Thymus (tissue), 11 donors: ENCODE results near the gene MTUS2. TPM values are rescaled to one million over a fixed set of nuclear protein-coding genes. Genes with fewer than 3 reads are reported as not detected.
"Not testable (repeated sequence)": the region's sequence is repeated elsewhere in the genome, so short reads cannot be mapped to it uniquely, and the experiment has no call there.

ENCODE experiments used
- DNase-seq, 9 donors: peaks; one replicate each; pipeline ENCODE4 v3.0.0-alpha.2; 2013; ENCODE audit warnings: low spot score in 9 of 9, low read depth in 6 of 9, missing footprints in 1 of 9
- H3K27ac ChIP-seq, 2 donors: one replicate each; pipeline ENCODE4 v1.5.1; 2013; ENCODE audit warnings: control low read depth in 1 of 2, low read depth in 1 of 2, low read length in 1 of 2, mild to moderate bottlenecking in 1 of 2, moderate library complexity in 1 of 2
- H3K27me3 ChIP-seq, 2 donors: one replicate each; pipeline ENCODE4 v1.5.1; 2013; ENCODE audit warnings: low read length in 1 of 2; ENCODE audit not compliant: control insufficient read depth in 2 of 2, insufficient read depth in 1 of 2
- H3K36me3 ChIP-seq, 2 donors: one replicate each; pipeline ENCODE4 v1.5.1; 2013; ENCODE audit warnings: low read length in 1 of 2, mild to moderate bottlenecking in 1 of 2, moderate library complexity in 1 of 2; ENCODE audit not compliant: control insufficient read depth in 2 of 2, insufficient read depth in 2 of 2
- H3K4me1 ChIP-seq, 2 donors: one replicate each; pipeline ENCODE4 v1.5.1; 2013; ENCODE audit warnings: low read length in 2 of 2; ENCODE audit not compliant: control insufficient read depth in 2 of 2, insufficient read depth in 2 of 2
- H3K4me3 ChIP-seq, 2 donors: one replicate each; pipeline ENCODE4 v1.5.1; 2013; ENCODE audit warnings: low read length in 2 of 2, control low read depth in 1 of 2, mild to moderate bottlenecking in 1 of 2
- H3K9me3 ChIP-seq, 2 donors: one replicate each; pipeline ENCODE4 v1.5.1; 2013; ENCODE audit warnings: low read length in 1 of 2, mild to moderate bottlenecking in 1 of 2; ENCODE audit not compliant: control insufficient read depth in 2 of 2, insufficient read depth in 1 of 2
- WGBS: extraction: QIAGEN DNeasy Blood & Tissue Kit; methylation state at CpG from one replicate; pipeline ENCODE4 v1.1.7; 2013; 5-methylcytosine and 5-hydroxymethylcytosine counted together
- polyA plus RNA-seq: library from polyadenylated mRNA; stranded (reverse); fragments of 200-250 nt; gene quantifications from one replicate; pipeline ENCODE4 v1.2.3, GENCODE V29; 2013
- total RNA-seq: library from RNA; stranded (reverse); fragments of 120-200 nt; gene quantifications from one replicate; pipeline ENCODE4 v1.2.4, GENCODE V29; 2013
- donor health status: healthy.

Gene MTUS2
- total and polyA plus RNA-seq, 2 donors: 0.09 to 0.18 TPM

- Histone ChIP-seq H3K4me1 (no peaks in the 10 kb centered on the region), H3K4me3 (no peak overlapping the region), H3K36me3 (no peaks in the 10 kb centered on the region), H3K27ac (no peak overlapping the region), H3K9me3 (no peaks in the 10 kb centered on the region), H3K27me3 (no peaks in the 10 kb centered on the region)
- 96% methylated on average over 1 of the region's 1 CpG for WGBS
- no peak for DNase-seq
These were observed 164.7 kb downstream of the MTUS2 start for GRCh38 chr13:28984825-28985224.

- WGBS: 80% methylated on average over 3 of the region's 3 CpGs
- DNase-seq, H3K9me3 ChIP-seq, H3K4me3 ChIP-seq, H3K4me1 ChIP-seq, H3K27ac ChIP-seq, H3K27me3 ChIP-seq, H3K36me3 ChIP-seq: not testable (repeated sequence)
These were observed 170.2 kb downstream of the MTUS2 start for GRCh38 chr13:28990378-28990777.

GRCh38 chr13:28991764-28992163 is 171.6 kb downstream of the MTUS2 start:
- Histone ChIP-seq H3K36me3 (no peaks in the 10 kb centered on the region), H3K4me1 (no peaks in the 10 kb centered on the region), H3K4me3 (no peak overlapping the region), H3K27ac (no peak overlapping the region), H3K9me3 (peaks cover 0 to 1% of the 10 kb centered on the region in 2 donors), H3K27me3 (no peaks in the 10 kb centered on the region)
- no peak for DNase-seq

GRCh38 chr13:29000826-29001225 is 180.7 kb downstream of the MTUS2 start:
- no peak overlapping the region for H3K27ac ChIP-seq
- no peak for DNase-seq
- H3K4me3 ChIP-seq: no peak overlapping the region
- H3K4me1 ChIP-seq: no peaks in the 10 kb centered on the region
- H3K9me3 ChIP-seq: no peaks in the 10 kb centered on the region
- no peaks in the 10 kb centered on the region for H3K36me3 ChIP-seq
- WGBS: 93% methylated on average over 3 of the region's 3 CpGs
- no peaks in the 10 kb centered on the region for H3K27me3 ChIP-seq

- H3K27ac ChIP-seq: no peak overlapping the region
- H3K4me1 ChIP-seq: no peaks in the 10 kb centered on the region
- no peak overlapping the region for H3K4me3 ChIP-seq
- no peaks in the 10 kb centered on the region for H3K36me3 ChIP-seq
- H3K9me3 ChIP-seq: no peaks in the 10 kb centered on the region
- H3K27me3 ChIP-seq: no peaks in the 10 kb centered on the region
- DNase-seq: no peak
- WGBS: 78% methylated on average over 8 of the region's 8 CpGs
These were observed 185.1 kb downstream of the MTUS2 start for GRCh38 chr13:29005035-29005762.

- Histone ChIP-seq H3K27me3 (no peaks in the 10 kb centered on the region), H3K9me3 (no peaks in the 10 kb centered on the region), H3K27ac (no peak overlapping the region), H3K4me3 (no peak overlapping the region), H3K4me1 (no peaks in the 10 kb centered on the region), H3K36me3 (no peaks in the 10 kb centered on the region)
- 89% methylated on average over 2 of the region's 2 CpGs for WGBS
- DNase-seq: no peak
These were observed 185.6 kb downstream of the MTUS2 start for GRCh38 chr13:29005763-29006120.

GRCh38 chr13:29006359-29006850 is 186.3 kb downstream of the MTUS2 start:
- 71% methylated on average over 2 of the region's 2 CpGs for WGBS
- H3K4me3 ChIP-seq: no peak overlapping the region
- H3K4me1 ChIP-seq: no peaks in the 10 kb centered on the region
- H3K36me3 ChIP-seq: no peaks in the 10 kb centered on the region
- DNase-seq: no peak
- no peak overlapping the region for H3K27ac ChIP-seq
- H3K27me3 ChIP-seq: no peaks in the 10 kb centered on the region
- H3K9me3 ChIP-seq: no peaks in the 10 kb centered on the region

- H3K4me3 ChIP-seq: no peak overlapping the region
- no peaks in the 10 kb centered on the region for H3K9me3 ChIP-seq
- WGBS: 93% methylated on average over 4 of the region's 4 CpGs
- H3K27me3 ChIP-seq: no peaks in the 10 kb centered on the region
- no peak for DNase-seq
- H3K27ac ChIP-seq: no peak overlapping the region
- no peaks in the 10 kb centered on the region for H3K4me1 ChIP-seq
- H3K36me3 ChIP-seq: no peaks in the 10 kb centered on the region
These were observed 188.2 kb downstream of the MTUS2 start for GRCh38 chr13:29008296-29008695.

- no peak overlapping the region for H3K27ac ChIP-seq
- no peak overlapping the region for H3K4me3 ChIP-seq
- no peaks in the 10 kb centered on the region for H3K9me3 ChIP-seq
- H3K27me3 ChIP-seq: no peaks in the 10 kb centered on the region
- WGBS: 9% methylated on average over 7 of the region's 7 CpGs
- no peaks in the 10 kb centered on the region for H3K36me3 ChIP-seq
- no peak for DNase-seq
- no peaks in the 10 kb centered on the region for H3K4me1 ChIP-seq
These were observed 200.2 kb downstream of the MTUS2 start for GRCh38 chr13:29020314-29020713.
